ENCODE measurements around the gene ZFR2.

- TF ChIP-seq EZH2phosphoT487 (IDR thresholded peaks at IDR 0.05; ENCODE audit: insufficient read depth, low read depth): no peak
- TF ChIP-seq EZH2 (IDR thresholded peaks at IDR 0.05; ENCODE audit: insufficient read depth, poor library complexity, severe bottlenecking): no peak
Measured at GRCh38 chr19:3849787-3850186, 19.1 kb downstream of the ZFR2 start.

Data from GM23248 (cell line).